ENCODE results near the gene PICALM. TPM values are rescaled to one million over a fixed set of nuclear protein-coding genes. Genes with fewer than 3 reads are reported as not detected.
A peak's percentile ranks its signal among the peaks of the same experiment; 100 is the strongest.
"Not testable (repeated sequence)": the region's sequence is repeated elsewhere in the genome, so short reads cannot be mapped to it uniquely, and the experiment has no call there.

PICALM gene
- total RNA-seq, 1 donor from 2014 or later: 218 TPM

DNA sequence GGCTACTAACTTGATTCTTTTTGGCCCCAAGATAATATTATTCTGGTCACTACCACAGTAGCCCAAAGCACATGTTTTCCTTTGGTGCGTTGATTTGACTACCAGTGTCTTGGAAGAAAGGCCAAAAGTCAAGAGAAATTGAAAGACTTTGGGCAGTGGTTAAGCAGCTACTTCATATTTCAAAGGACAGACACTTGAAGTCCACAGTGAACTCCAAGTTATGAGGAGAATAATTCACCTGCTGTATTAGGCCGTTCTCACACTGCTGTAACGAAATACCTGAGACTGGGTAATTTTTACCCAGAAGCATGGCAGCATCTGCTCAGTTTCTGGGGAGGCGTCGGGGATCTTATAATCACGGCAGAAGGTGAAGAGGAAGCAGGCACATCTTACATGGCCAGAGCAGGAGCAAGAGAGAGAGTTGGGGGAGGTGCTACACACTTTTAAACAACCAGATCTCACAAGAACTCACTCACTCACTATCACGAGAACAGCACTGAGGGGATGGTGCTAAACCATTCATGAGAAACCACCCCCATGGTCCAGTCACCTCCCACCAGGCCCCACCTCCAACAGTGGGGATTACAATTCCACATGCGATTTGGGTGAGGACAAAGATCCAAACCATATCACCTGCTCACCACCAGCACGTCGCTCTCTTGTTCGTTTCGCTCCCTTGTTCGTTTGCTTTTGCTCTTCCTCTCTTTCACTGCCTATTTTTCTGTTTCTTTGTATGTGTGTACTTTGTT is 40.2 kb upstream of the PICALM start:
- no peak overlapping the region for H3K4me3 ChIP-seq (ENCODE audit: low read depth, low read length)
- TF ChIP-seq, protein P1, sequence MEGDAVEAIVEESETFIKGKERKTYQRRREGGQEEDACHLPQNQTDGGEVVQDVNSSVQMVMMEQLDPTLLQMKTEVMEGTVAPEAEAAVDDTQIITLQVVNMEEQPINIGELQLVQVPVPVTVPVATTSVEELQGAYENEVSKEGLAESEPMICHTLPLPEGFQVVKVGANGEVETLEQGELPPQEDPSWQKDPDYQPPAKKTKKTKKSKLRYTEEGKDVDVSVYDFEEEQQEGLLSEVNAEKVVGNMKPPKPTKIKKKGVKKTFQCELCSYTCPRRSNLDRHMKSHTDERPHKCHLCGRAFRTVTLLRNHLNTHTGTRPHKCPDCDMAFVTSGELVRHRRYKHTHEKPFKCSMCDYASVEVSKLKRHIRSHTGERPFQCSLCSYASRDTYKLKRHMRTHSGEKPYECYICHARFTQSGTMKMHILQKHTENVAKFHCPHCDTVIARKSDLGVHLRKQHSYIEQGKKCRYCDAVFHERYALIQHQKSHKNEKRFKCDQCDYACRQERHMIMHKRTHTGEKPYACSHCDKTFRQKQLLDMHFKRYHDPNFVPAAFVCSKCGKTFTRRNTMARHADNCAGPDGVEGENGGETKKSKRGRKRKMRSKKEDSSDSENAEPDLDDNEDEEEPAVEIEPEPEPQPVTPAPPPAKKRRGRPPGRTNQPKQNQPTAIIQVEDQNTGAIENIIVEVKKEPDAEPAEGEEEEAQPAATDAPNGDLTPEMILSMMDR (conservative IDR thresholded peaks at IDR 0.05; ENCODE audit: low read depth, low read length): no peak
- DNase-seq (ENCODE audit: low read depth): no peak

DNA sequence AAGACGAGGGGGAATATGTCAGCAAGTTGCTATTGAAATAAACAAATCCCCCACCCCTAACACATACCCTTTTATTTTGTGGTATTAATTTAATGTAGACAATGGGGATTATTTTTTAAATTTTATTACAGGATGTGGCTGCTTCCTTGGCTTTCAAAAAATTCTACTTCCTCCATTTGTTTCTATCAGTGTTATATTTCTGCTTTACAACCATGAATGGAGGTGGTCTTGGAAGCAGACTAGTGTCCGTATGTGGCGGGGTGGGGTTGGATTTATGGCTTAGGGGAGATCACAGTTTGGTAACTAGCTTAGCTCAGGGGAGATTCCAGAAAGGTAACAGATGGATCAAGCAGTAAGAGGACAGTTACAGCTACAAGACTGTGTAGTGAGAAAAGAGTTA is 39.3 kb upstream of the PICALM start:
- no peak overlapping the region for H3K4me3 ChIP-seq (ENCODE audit: low read depth, low read length)
- TF ChIP-seq, protein P1 (conservative IDR thresholded peaks at IDR 0.05; ENCODE audit: low read depth, low read length): no peak
- no peak for DNase-seq (ENCODE audit: low read depth)

DNA sequence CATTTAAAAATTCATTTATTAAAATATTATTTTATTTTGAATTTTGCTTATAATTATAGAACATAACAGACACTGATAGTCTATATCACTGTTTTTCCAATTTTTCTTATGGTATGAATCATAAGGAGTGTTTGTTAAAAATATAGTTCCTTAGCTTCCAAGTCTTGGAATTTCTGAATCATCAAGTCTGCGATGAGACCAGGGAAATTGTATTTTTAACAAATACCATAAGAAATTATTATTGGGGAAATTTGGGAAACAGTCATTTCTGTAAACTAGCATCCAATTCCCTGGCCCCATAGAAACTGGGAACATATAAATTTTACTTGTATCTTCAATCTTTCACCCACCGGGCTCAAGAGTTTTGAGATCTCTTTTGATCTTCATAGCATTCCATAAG is 38.0 kb upstream of the PICALM start:
- no peak overlapping the region for H3K4me3 ChIP-seq (ENCODE audit: low read depth, low read length)
- DNase-seq (ENCODE audit: low read depth): no peak
- TF ChIP-seq, protein P1 (conservative IDR thresholded peaks at IDR 0.05; ENCODE audit: low read depth, low read length): no peak

DNA sequence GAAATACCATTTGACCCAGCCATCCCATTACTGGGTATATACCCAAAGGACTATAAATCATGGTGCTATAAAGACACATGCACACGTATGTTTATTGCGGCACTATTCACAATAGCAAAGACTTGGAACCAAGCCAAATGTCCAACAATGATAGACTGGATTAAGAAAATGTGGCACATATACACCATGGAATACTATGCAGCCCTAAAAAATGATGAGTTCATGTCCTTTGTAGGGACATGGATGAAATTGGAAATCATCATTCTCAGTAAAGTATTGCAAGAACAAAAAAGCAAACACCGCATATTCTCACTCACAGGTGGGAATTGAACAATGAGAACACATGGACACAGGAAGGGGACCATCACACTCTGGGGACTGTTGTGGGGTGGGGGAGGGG is 37.1 kb upstream of the PICALM start:
- DNase-seq (ENCODE audit: low read depth); H3K4me3 ChIP-seq (ENCODE audit: low read depth, low read length): not testable (repeated sequence)

DNA sequence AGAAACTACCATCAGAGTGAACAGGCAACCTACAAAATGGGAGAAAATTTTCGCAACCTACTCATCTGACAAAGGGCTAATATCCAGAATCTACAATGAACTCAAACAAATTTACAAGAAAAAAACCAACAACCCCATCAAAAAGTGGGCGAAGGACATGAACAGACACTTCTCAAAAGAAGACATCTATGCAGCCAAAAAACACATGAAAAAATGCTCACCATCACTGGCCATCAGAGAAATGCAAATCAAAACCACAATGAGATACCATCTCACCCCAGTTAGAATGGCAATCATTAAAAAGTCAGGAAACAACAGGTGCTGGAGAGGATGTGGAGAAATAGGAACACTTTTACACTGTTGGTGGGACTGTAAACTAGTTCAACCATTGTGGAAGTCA is 36.7 kb upstream of the PICALM start:
- H3K4me3 ChIP-seq (ENCODE audit: low read depth, low read length); DNase-seq (ENCODE audit: low read depth): not testable (repeated sequence)

DNA sequence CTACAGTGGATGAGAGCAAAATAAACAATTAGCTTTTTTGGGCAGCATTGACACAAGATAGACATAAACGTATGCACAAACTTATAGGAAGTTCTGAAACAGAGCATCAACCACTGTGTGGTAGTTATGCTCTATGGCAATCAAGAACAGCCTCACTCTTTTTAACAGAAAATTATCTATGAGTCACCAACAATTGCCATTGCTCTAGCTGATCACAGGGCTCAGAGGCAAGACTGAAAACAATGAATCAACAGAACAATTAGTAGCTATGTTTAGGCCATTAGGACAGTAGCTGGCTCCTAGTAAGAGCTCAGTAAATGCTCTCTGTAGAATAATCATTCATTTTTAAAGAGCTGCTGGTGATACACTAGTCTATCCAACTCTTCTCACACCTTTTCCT is 34.9 kb upstream of the PICALM start:
- TF ChIP-seq, protein P1 (conservative IDR thresholded peaks at IDR 0.05; ENCODE audit: low read depth, low read length): no peak
- no peak overlapping the region for H3K4me3 ChIP-seq (ENCODE audit: low read depth, low read length)
- DNase-seq (ENCODE audit: low read depth): no peak

DNA sequence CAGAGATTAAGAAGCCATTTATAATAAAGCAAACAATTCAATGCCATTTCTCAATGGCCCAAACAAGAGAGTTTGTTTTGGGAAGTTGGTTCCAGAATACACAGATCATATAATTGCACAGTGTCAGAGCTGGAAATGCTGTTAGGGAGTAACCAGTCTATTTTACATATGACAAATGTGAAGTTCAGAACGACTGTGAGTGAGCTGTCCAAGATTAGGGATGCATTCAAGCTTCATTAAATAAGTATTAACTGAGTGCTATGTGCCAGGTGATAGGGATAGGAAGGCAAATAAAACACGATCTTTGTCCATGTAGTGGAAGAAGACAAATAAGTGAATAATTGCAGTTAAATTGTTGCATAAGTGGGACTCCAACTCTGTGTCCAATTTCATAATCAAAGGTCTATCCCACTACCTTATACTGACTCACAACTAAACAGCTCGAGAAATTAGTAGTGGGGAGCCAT is 33.1 kb upstream of the PICALM start:
- TF ChIP-seq, protein P1 (conservative IDR thresholded peaks at IDR 0.05; ENCODE audit: low read depth, low read length): no peak
- DNase-seq (ENCODE audit: low read depth): peak; percentile 16

DNA sequence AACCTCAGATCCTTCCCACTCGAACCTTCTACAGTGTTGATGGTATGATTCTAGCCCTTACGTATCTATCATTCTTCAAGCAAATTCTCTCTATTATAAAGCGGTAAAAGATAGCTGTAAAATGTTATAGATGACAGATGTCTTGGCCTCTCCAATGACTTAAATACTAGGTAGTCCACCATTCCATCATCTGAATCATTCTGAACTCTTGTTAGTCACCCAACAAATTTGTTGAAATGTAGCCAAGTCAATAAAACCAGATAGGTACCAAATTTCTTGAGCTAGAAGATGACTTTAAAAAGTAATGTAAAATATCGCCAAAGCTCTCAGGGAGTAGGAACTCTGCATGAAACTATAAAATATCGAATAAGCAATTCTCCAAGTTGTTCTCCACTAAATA is 32.6 kb upstream of the PICALM start:
- DNase-seq (ENCODE audit: low read depth): peak; percentile 23
- TF ChIP-seq, protein P1 (conservative IDR thresholded peaks at IDR 0.05; ENCODE audit: low read depth, low read length): no peak
- H3K4me3 ChIP-seq (ENCODE audit: low read depth, low read length): no peak overlapping the region

More for the DNA sequence above, 33.1 kb upstream of the PICALM start:
- no peak overlapping the region for H3K4me3 ChIP-seq (ENCODE audit: low read depth, low read length)

All from epithelial cell of proximal tubule (primary cell).